Immature natural killer cell (primary cell): Measurements from ENCODE around the gene ADGRF5. TPM values are rescaled to one million over a fixed set of nuclear protein-coding genes. Genes with fewer than 3 reads are reported as not detected.
"Not testable (repeated sequence)": the region's sequence is repeated elsewhere in the genome, so short reads cannot be mapped to it uniquely, and the experiment has no call there.

Source experiments
- DNase-seq, 3 donors: peaks; one replicate each; pipeline ENCODE4 v3.0.0; 2022; ENCODE audit warnings: mixed read lengths in 1 of 3
- H3K27ac Mint-ChIP-seq, 6 donors: one replicate each; pipeline ENCODE4 v1.8.0; 2020; ENCODE audit warnings: mixed read lengths in 6 of 6, mild to moderate bottlenecking in 5 of 6, inconsistent platforms in 4 of 6, moderate library complexity in 3 of 6
- H3K27me3 Mint-ChIP-seq, 3 donors: one replicate each; pipeline ENCODE4 v1.8.0; 2020 to 2021; ENCODE audit warnings: low read depth in 3 of 3, mild to moderate bottlenecking in 3 of 3, mixed read lengths in 3 of 3, moderate library complexity in 3 of 3, inconsistent platforms in 1 of 3
- H3K36me3 Mint-ChIP-seq, 3 donors: one replicate each; pipeline ENCODE4 v1.8.0; 2020; ENCODE audit warnings: mixed read lengths in 3 of 3, inconsistent platforms in 2 of 3, mild to moderate bottlenecking in 2 of 3
- H3K4me1 Mint-ChIP-seq, 2 donors: one replicate each; pipeline ENCODE4 v1.8.0; 2020; ENCODE audit warnings: inconsistent platforms in 2 of 2, mild to moderate bottlenecking in 2 of 2, mixed read lengths in 2 of 2, moderate library complexity in 1 of 2
- H3K4me3 Mint-ChIP-seq, 5 donors: one replicate each; pipeline ENCODE4 v1.8.0; 2020; ENCODE audit warnings: mild to moderate bottlenecking in 5 of 5, mixed read lengths in 5 of 5, inconsistent platforms in 3 of 5, moderate library complexity in 3 of 5
- H3K9me3 Mint-ChIP-seq, 6 donors: one replicate each; pipeline ENCODE4 v1.8.0; 2020; ENCODE audit warnings: mild to moderate bottlenecking in 6 of 6, mixed read lengths in 6 of 6, inconsistent platforms in 4 of 6, moderate library complexity in 3 of 6
- polyA plus RNA-seq, 3 donors: library from polyadenylated mRNA; unstranded; fragments of 300-500 nt; fragmentation: Illumina TruSeq; gene quantifications; one replicate each; pipeline ENCODE4 v1.2.3, GENCODE V29; 2021

The ADGRF5 gene
- polyA plus RNA-seq, 3 donors from 2014 or later = not detected

GRCh38 chr6:46896871-46897270 is 24.9 kb downstream of the ADGRF5 start:
- H3K9me3 Mint-ChIP-seq = peaks cover 0 to 1% (median 0%) of the 10 kb centered on the region in 6 donors
- H3K4me3 Mint-ChIP-seq = no peak overlapping the region
- no peak overlapping the region for H3K27ac Mint-ChIP-seq
- no peak for DNase-seq
- no peaks in the 10 kb centered on the region for H3K4me1 Mint-ChIP-seq
- H3K36me3 Mint-ChIP-seq = no peaks in the 10 kb centered on the region
- H3K27me3 Mint-ChIP-seq = peaks cover 0 to 2% (median 2%) of the 10 kb centered on the region in 3 donors

- no peak overlapping the region for H3K27ac Mint-ChIP-seq
- H3K9me3 Mint-ChIP-seq = peaks cover 0 to 1% (median 0%) of the 10 kb centered on the region in 6 donors
- H3K27me3 Mint-ChIP-seq = peaks cover 0 to 2% (median 2%) of the 10 kb centered on the region in 3 donors
- H3K4me3 Mint-ChIP-seq = no peak overlapping the region
- H3K4me1 Mint-ChIP-seq = no peaks in the 10 kb centered on the region
- H3K36me3 Mint-ChIP-seq = no peaks in the 10 kb centered on the region
- DNase-seq = no peak
Measured at GRCh38 chr6:46895930-46896329, 25.8 kb downstream of the ADGRF5 start.

- DNase-seq = no peak
- no peak overlapping the region for H3K4me3 Mint-ChIP-seq
- no peaks in the 10 kb centered on the region for H3K36me3 Mint-ChIP-seq
- peaks cover 0 to 1% (median 0%) of the 10 kb centered on the region in 6 donors for H3K9me3 Mint-ChIP-seq
- peaks cover 0 to 2% (median 2%) of the 10 kb centered on the region in 3 donors for H3K27me3 Mint-ChIP-seq
- no peaks in the 10 kb centered on the region for H3K4me1 Mint-ChIP-seq
- H3K27ac Mint-ChIP-seq = no peak overlapping the region
Measured at GRCh38 chr6:46894433-46894832, 27.3 kb downstream of the ADGRF5 start.

- Mint-ChIP-seq H3K27ac (no peak overlapping the region), H3K4me3 (no peak overlapping the region), H3K9me3 (peaks cover 0 to 1% (median 0%) of the 10 kb centered on the region in 6 donors), H3K27me3 (peaks cover 0 to 2% (median 2%) of the 10 kb centered on the region in 3 donors), H3K36me3 (no peaks in the 10 kb centered on the region), H3K4me1 (no peaks in the 10 kb centered on the region)
- no peak for DNase-seq
Measured at GRCh38 chr6:46893648-46894047, 28.1 kb downstream of the ADGRF5 start.

- H3K9me3 Mint-ChIP-seq = peaks cover 0 to 3% (median 0%) of the 10 kb centered on the region in 6 donors
- no peak overlapping the region for H3K27ac Mint-ChIP-seq
- no peaks in the 10 kb centered on the region for H3K4me1 Mint-ChIP-seq
- H3K36me3 Mint-ChIP-seq = no peaks in the 10 kb centered on the region
- H3K27me3 Mint-ChIP-seq = no peaks in the 10 kb centered on the region
- no peak overlapping the region for H3K4me3 Mint-ChIP-seq
- DNase-seq = no peak
Measured at GRCh38 chr6:46891252-46891795, 30.4 kb downstream of the ADGRF5 start.

GRCh38 chr6:46888578-46888977 is 33.2 kb downstream of the ADGRF5 start:
- no peaks in the 10 kb centered on the region for H3K4me1 Mint-ChIP-seq
- no peak overlapping the region for H3K4me3 Mint-ChIP-seq
- H3K36me3 Mint-ChIP-seq = no peaks in the 10 kb centered on the region
- no peak for DNase-seq
- peaks cover 0 to 3% (median 0%) of the 10 kb centered on the region in 6 donors for H3K9me3 Mint-ChIP-seq
- H3K27me3 Mint-ChIP-seq = no peaks in the 10 kb centered on the region
- H3K27ac Mint-ChIP-seq = no peak overlapping the region

- no peaks in the 10 kb centered on the region for H3K27me3 Mint-ChIP-seq
- H3K4me1 Mint-ChIP-seq = no peaks in the 10 kb centered on the region
Measured at GRCh38 chr6:46888031-46888430, 33.7 kb downstream of the ADGRF5 start.

GRCh38 chr6:46882645-46883044 is 39.1 kb downstream of the ADGRF5 start:
- DNase-seq = no peak
- Mint-ChIP-seq H3K36me3 (no peaks in the 10 kb centered on the region), H3K27ac (no peak overlapping the region), H3K4me3 (no peak overlapping the region), H3K9me3 (peaks cover 0 to under 1% (median 0%) of the 10 kb centered on the region in 6 donors), H3K27me3 (peaks cover 0 to 6% (median 2%) of the 10 kb centered on the region in 3 donors), H3K4me1 (no peaks in the 10 kb centered on the region)

More at GRCh38 chr6:46888031-46888430, 33.7 kb downstream of the ADGRF5 start:
- H3K27ac Mint-ChIP-seq = no peak overlapping the region
- no peak for DNase-seq
- H3K9me3 Mint-ChIP-seq = peaks cover 0 to 3% (median 0%) of the 10 kb centered on the region in 6 donors
- H3K36me3 Mint-ChIP-seq = no peaks in the 10 kb centered on the region
- H3K4me3 Mint-ChIP-seq = no peak overlapping the region

GRCh38 chr6:46879003-46879402 is 42.7 kb downstream of the ADGRF5 start:
- H3K27me3 Mint-ChIP-seq = peaks cover 0 to 10% (median 2%) of the 10 kb centered on the region in 3 donors
- no peaks in the 10 kb centered on the region for H3K9me3 Mint-ChIP-seq
- no peak overlapping the region for H3K4me3 Mint-ChIP-seq
- no peaks in the 10 kb centered on the region for H3K4me1 Mint-ChIP-seq
- DNase-seq = no peak
- no peaks in the 10 kb centered on the region for H3K36me3 Mint-ChIP-seq
- no peak overlapping the region for H3K27ac Mint-ChIP-seq

GRCh38 chr6:46876126-46876525 is 45.6 kb downstream of the ADGRF5 start:
- no peaks in the 10 kb centered on the region for H3K4me1 Mint-ChIP-seq
- H3K4me3 Mint-ChIP-seq = no peak overlapping the region
- no peaks in the 10 kb centered on the region for H3K36me3 Mint-ChIP-seq
- no peak for DNase-seq
- H3K27me3 Mint-ChIP-seq = peaks cover 0 to 4% (median 2%) of the 10 kb centered on the region in 3 donors
- H3K9me3 Mint-ChIP-seq = no peaks in the 10 kb centered on the region
- H3K27ac Mint-ChIP-seq = no peak overlapping the region

GRCh38 chr6:46867411-46867810 is 54.3 kb downstream of the ADGRF5 start:
- no peak for DNase-seq
- no peaks in the 10 kb centered on the region for H3K9me3 Mint-ChIP-seq
- peaks cover 0 to 7% (median 0%) of the 10 kb centered on the region in 3 donors for H3K27me3 Mint-ChIP-seq
- H3K27ac Mint-ChIP-seq = no peak overlapping the region
- no peak overlapping the region for H3K4me3 Mint-ChIP-seq
- H3K36me3 Mint-ChIP-seq = no peaks in the 10 kb centered on the region
- H3K4me1 Mint-ChIP-seq = no peaks in the 10 kb centered on the region

GRCh38 chr6:46865221-46865620 is 56.5 kb downstream of the ADGRF5 start:
- Mint-ChIP-seq H3K9me3 (no peaks in the 10 kb centered on the region), H3K36me3 (no peaks in the 10 kb centered on the region), H3K4me1 (no peaks in the 10 kb centered on the region), H3K27ac (no peak overlapping the region), H3K4me3 (no peak overlapping the region), H3K27me3 (peaks cover 0 to 9% (median 0%) of the 10 kb centered on the region in 3 donors)
- no peak for DNase-seq

- Mint-ChIP-seq H3K36me3 (no peaks in the 10 kb centered on the region), H3K9me3 (no peaks in the 10 kb centered on the region), H3K4me3 (no peak overlapping the region), H3K27ac (no peak overlapping the region), H3K27me3 (peaks cover 0 to 9% (median 0%) of the 10 kb centered on the region in 3 donors), H3K4me1 (no peaks in the 10 kb centered on the region)
- DNase-seq = no peak
Measured at GRCh38 chr6:46863791-46864190, 57.9 kb downstream of the ADGRF5 start.

- Mint-ChIP-seq H3K4me1 (no peaks in the 10 kb centered on the region), H3K27me3 (peaks cover 0 to 9% (median 0%) of the 10 kb centered on the region in 3 donors), H3K27ac (no peak overlapping the region), H3K4me3 (no peak overlapping the region), H3K36me3 (no peaks in the 10 kb centered on the region), H3K9me3 (no peaks in the 10 kb centered on the region)
- no peak for DNase-seq
Measured at GRCh38 chr6:46862381-46862780, 59.4 kb downstream of the ADGRF5 start.

- H3K36me3 Mint-ChIP-seq, H3K27ac Mint-ChIP-seq, H3K9me3 Mint-ChIP-seq, H3K4me1 Mint-ChIP-seq, DNase-seq, H3K4me3 Mint-ChIP-seq, H3K27me3 Mint-ChIP-seq: not testable (repeated sequence)
Measured at GRCh38 chr6:46855966-46856365, 65.8 kb downstream of the ADGRF5 start.
